B cell (primary cell): ENCODE measurements around the gene LRSAM1. TPM values are rescaled to one million over a fixed set of nuclear protein-coding genes. Genes with fewer than 3 reads are reported as not detected.

ENCODE experiments used
- ATAC-seq: fragments of 200-7000 bp; cut with Tn5 transposase; one replicate; pipeline ENCODE4 v1.10.0; 2021; ENCODE audit warnings: low read depth, mild to moderate bottlenecking, moderate number of reproducible peaks, moderate library complexity
- CTCF ChIA-PET: fragments of 350-600 bp; sonication (Branson Sonifier 250); formaldehyde crosslinking; loops from one replicate; lab custom pipeline; 2021; ENCODE audit warnings: antibody characterized with exemption, inconsistent platforms; lab: Charles Lee
- POLR2A ChIA-PET: fragments of 350-600 bp; sonication (Branson Sonifier 250); formaldehyde crosslinking; loops from one replicate; lab custom pipeline; 2021; ENCODE audit warnings: antibody characterized with exemption; lab: Charles Lee
- DNase-seq: peaks from one replicate; pipeline ENCODE4 v3.0.0; 2013
- H2AFZ ChIP-seq: 2 replicates; pipeline ENCODE4 v1.6.1; 2012; ENCODE audit warnings: mild to moderate bottlenecking, low read depth, low read length; ENCODE audit not compliant: insufficient read depth, poor library complexity, severe bottlenecking
- H3K27ac ChIP-seq, 2 donors: 1 replicate in 1 of 2; 2 replicates in 1 of 2; pipeline ENCODE4 v1.5.1; 2012 to 2013; ENCODE audit warnings: low read length in 2 of 2, mild to moderate bottlenecking in 2 of 2, moderate library complexity in 1 of 2
- H3K27me3 ChIP-seq, 4 experiments: fragments of 200-600 bp in 1 of 4; sonication (generic) in 1 of 4; replicated peaks in 1 of 4; 1 replicate in 2 of 4; 2 replicates in 2 of 4; pipeline versions ENCODE4 v1.6.1 to v1.7.0; 2013 to 2016; ENCODE audit warnings: low read length in 3 of 4, mild to moderate bottlenecking in 2 of 4, mixed read lengths in 1 of 4, moderate library complexity in 1 of 4; ENCODE audit not compliant: insufficient read depth in 4 of 4, control insufficient read depth in 3 of 4; ENCODE audit errors: control extremely low read depth in 1 of 4
- H3K36me3 ChIP-seq, 2 experiments: replicated peaks in 1 of 2; 1 replicate in 1 of 2; 2 replicates in 1 of 2; pipeline versions ENCODE4 v1.6.1 to v1.7.1; 2013; ENCODE audit warnings: low read length in 1 of 2; ENCODE audit not compliant: insufficient read depth in 2 of 2, control insufficient read depth in 1 of 2; ENCODE audit errors: control extremely low read depth in 1 of 2, extremely low read depth in 1 of 2
- H3K4me1 ChIP-seq, 2 donors: fragments of 200-600 bp in 1 of 2; sonication (generic) in 1 of 2; 1 replicate in 1 of 2; 2 replicates in 1 of 2; pipeline versions ENCODE4 v1.5.1 to v1.6.1; 2013 to 2017; ENCODE audit warnings: low read length in 2 of 2; ENCODE audit not compliant: control insufficient read depth in 2 of 2, insufficient read depth in 2 of 2
- H3K4me2 ChIP-seq: replicated peaks from 2 replicates; pipeline ENCODE3; 2012; ENCODE audit warnings: mild to moderate bottlenecking, low read depth, low read length; ENCODE audit not compliant: poor library complexity, severe bottlenecking
- H3K4me3 ChIP-seq, 5 experiments: fragments of 200-600 bp in 1 of 5; sonication (generic) in 1 of 5; 1 replicate in 3 of 5; 2 replicates in 2 of 5; pipeline versions ENCODE4 v1.5.1 to v1.7.0; 2011 to 2016; ENCODE audit warnings: low read length in 4 of 5, mild to moderate bottlenecking in 4 of 5, low read depth in 2 of 5, control low read depth in 1 of 5, moderate library complexity in 1 of 5; ENCODE audit not compliant: insufficient read depth in 1 of 5; ENCODE audit errors: control extremely low read depth in 1 of 5, extremely low read depth in 1 of 5
- H3K79me2 ChIP-seq: fragments of 200-600 bp; sonication (generic); one replicate; pipeline ENCODE4 v1.6.0; 2016; ENCODE audit warnings: low read length; ENCODE audit not compliant: control insufficient read depth, insufficient read depth
- H3K9ac ChIP-seq: fragments of 200-600 bp; sonication (generic); 2 replicates; pipeline ENCODE4 v1.6.1; 2017; ENCODE audit warnings: mild to moderate bottlenecking, low read length, moderate library complexity
- H3K9me3 ChIP-seq, 3 donors: one replicate each; pipeline versions ENCODE4 v1.6.1 to v1.7.1; 2013; ENCODE audit warnings: low read length in 2 of 3; ENCODE audit not compliant: control insufficient read depth in 2 of 3, insufficient read depth in 1 of 3; ENCODE audit errors: control extremely low read depth in 1 of 3
- H4K20me1 ChIP-seq: 2 replicates; pipeline ENCODE4 v1.6.0; 2012; ENCODE audit warnings: mild to moderate bottlenecking, low read length; ENCODE audit not compliant: insufficient read depth, control insufficient read depth, poor library complexity, severe bottlenecking
- H3K27ac Mint-ChIP-seq: one replicate; pipeline ENCODE4 v1.8.0; 2021; ENCODE audit warnings: mixed read lengths
- H3K27me3 Mint-ChIP-seq: one replicate; pipeline ENCODE4 v1.8.0; 2021; ENCODE audit warnings: mixed read lengths
- H3K4me1 Mint-ChIP-seq: one replicate; pipeline ENCODE4 v1.8.0; 2021; ENCODE audit warnings: mixed read lengths
- H3K4me3 Mint-ChIP-seq: one replicate; pipeline ENCODE4 v1.8.0; 2021; ENCODE audit warnings: mixed read lengths
- H3K9me3 Mint-ChIP-seq: one replicate; pipeline ENCODE4 v1.8.0; 2022; ENCODE audit warnings: mixed read lengths; ENCODE audit not compliant: insufficient read depth
- EZH2 ChIP-seq: IDR thresholded peaks from 2 replicates; pipeline ENCODE4 v1.6.1; 2012; ENCODE audit warnings: borderline replicate concordance, low read depth, mild to moderate bottlenecking, moderate library complexity, low read length; ENCODE audit not compliant: insufficient read depth, poor library complexity, severe bottlenecking
- WGBS: methylation state at CpG from one replicate; pipeline ENCODE4 v1.1.5; 2013; ENCODE audit warnings: missing lambda C conversion rate; ENCODE audit not compliant: insufficient coverage; 5-methylcytosine and 5-hydroxymethylcytosine counted together
- intact Hi-C: fragments of 100-400 bp; cut with micrococcal nuclease; formaldehyde crosslinking; loops from one replicate; pipeline ENCODE4 v1.10.0; 2022
- polyA minus RNA-seq: library from RNA; depleted of rRNA, polyadenylated mRNA; stranded (reverse); fragments of >200 nt; gene quantifications from 2 replicates; pipeline ENCODE4 v1.2.3, GENCODE V29; 2012
- polyA plus RNA-seq: library from polyadenylated mRNA; depleted of rRNA; stranded (reverse); fragments of >200 nt; gene quantifications from 2 replicates; pipeline ENCODE4 v1.2.3, GENCODE V29; 2012
- total RNA-seq, 2 donors: library from RNA; stranded (reverse); fragments of 120-200 nt in 1 of 2; gene quantifications; 1 replicate in 1 of 2; 2 replicates in 1 of 2; pipeline versions ENCODE4 v1.2.3 to v1.2.4, GENCODE V29; 2013 to 2022
- TF ChIP-seq, protein P1 (sequence below): fragments of 200-600 bp; IDR thresholded peaks from one replicate; pipeline ENCODE4 v1.8.0; 2022; ENCODE audit warnings: antibody characterized with exemption, mild to moderate bottlenecking

Gene LRSAM1
- total RNA-seq (31.5 and 39.8 TPM in 2 replicates), polyA plus RNA-seq (30.6 and 36.0 TPM in 2 replicates), polyA minus RNA-seq (11.2 and 20.5 TPM in 2 replicates)
- total RNA-seq (2013), result 12.5 TPM

GRCh38 chr9:127450830-127451607 lies at the start of gene LRSAM1, which contains the start of gene RPL12:
TSS of gene LRSAM1 (plus strand) at chr9:127451510. CDS start at chr9:127454528, 3,018 bp downstream.
TSS of gene RPL12 (minus strand) at chr9:127451406. CDS start at chr9:127451317, 89 bp downstream.
- intact Hi-C loops, result loop anchor here (1.0 to 10.0 kb wide), 8 partner anchors 27 to 824 kb away; partner anchors contain the start of genes GOLGA2, NAIF1, PTRH1 and SLC25A25
- Mint-ChIP-seq H3K4me3 (peak within 1 kb of the TSS; percentile 97), H3K27me3 (no peaks in the 10 kb centered on the region), H3K4me1 (peaks cover 58% of the 10 kb centered on the region), H3K27ac (peak within 1 kb of the TSS; percentile 98), H3K9me3 (no peaks in the 10 kb centered on the region)
- peak; percentile 98 for DNase-seq
- Histone ChIP-seq H3K4me1 (peaks cover 28 to 46% of the 10 kb centered on the region in 2 donors), H3K4me2 (peak within 1 kb of the TSS; percentile 95), H3K27me3 (no peaks in the 10 kb centered on the region), H3K79me2 (peaks cover 21% of the 10 kb centered on the region), H4K20me1 (peaks cover 42% of the 10 kb centered on the region), H3K27ac (peak within 1 kb of the TSS; percentile 84 to 85), H3K4me3 (peak within 1 kb of the TSS; percentile 73 to 92 (median 82)), H3K36me3 (peaks cover 0 to 53% of the 10 kb centered on the region in 2 experiments), H3K9ac (peak within 1 kb of the TSS; percentile 80), H2AFZ (peak within 1 kb of the TSS; percentile 96), H3K9me3 (no peaks in the 10 kb centered on the region)
- TF ChIP-seq, protein P1, sequence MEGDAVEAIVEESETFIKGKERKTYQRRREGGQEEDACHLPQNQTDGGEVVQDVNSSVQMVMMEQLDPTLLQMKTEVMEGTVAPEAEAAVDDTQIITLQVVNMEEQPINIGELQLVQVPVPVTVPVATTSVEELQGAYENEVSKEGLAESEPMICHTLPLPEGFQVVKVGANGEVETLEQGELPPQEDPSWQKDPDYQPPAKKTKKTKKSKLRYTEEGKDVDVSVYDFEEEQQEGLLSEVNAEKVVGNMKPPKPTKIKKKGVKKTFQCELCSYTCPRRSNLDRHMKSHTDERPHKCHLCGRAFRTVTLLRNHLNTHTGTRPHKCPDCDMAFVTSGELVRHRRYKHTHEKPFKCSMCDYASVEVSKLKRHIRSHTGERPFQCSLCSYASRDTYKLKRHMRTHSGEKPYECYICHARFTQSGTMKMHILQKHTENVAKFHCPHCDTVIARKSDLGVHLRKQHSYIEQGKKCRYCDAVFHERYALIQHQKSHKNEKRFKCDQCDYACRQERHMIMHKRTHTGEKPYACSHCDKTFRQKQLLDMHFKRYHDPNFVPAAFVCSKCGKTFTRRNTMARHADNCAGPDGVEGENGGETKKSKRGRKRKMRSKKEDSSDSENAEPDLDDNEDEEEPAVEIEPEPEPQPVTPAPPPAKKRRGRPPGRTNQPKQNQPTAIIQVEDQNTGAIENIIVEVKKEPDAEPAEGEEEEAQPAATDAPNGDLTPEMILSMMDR, result peak; percentile 26
- no peak for TF ChIP-seq EZH2
- peak; percentile 79 for ATAC-seq
- CTCF ChIA-PET, result interaction anchor here (0.9 to 1.6 kb wide), 3 partner anchors 27 to 236 kb away, joined by 4 to 5 read pairs (median 5); partner anchors contain the start of genes SLC2A8 and ZNF79
- POLR2A ChIA-PET, result interaction anchor here (0.5 to 2.8 kb wide), 11 partner anchors 27 to 739 kb away, joined by 3 to 21 read pairs (median 4); partner anchors contain the start of genes CDK9, SLC2A8 and ZNF79
- WGBS, result under 1% methylated on average over 70 of the region's 71 CpGs
